ENCODE data around the gene URI1. TPM values are rescaled to one million over a fixed set of nuclear protein-coding genes. Genes with fewer than 3 reads are reported as not detected.
A peak's percentile ranks its signal among the peaks of the same experiment; 100 is the strongest.
"Not testable (repeated sequence)": the region's sequence is repeated elsewhere in the genome, so short reads cannot be mapped to it uniquely, and the experiment has no call there.

URI1 gene
- total and polyA plus RNA-seq, 2 experiments from 2014 or later: 16.2 to 58.1 TPM

- peak; percentile 80 for DNase-seq
- Histone ChIP-seq H3K27ac (peak overlapping the region; percentile 36), H3K9me3 (ENCODE audit: low read depth) (no peaks in the 10 kb centered on the region), H3F3A (ENCODE audit: insufficient read depth) (peaks cover 35% of the 10 kb centered on the region), H3K9me2 (ENCODE audit: insufficient read depth) (no peaks in the 10 kb centered on the region), H3K27me3 (replicated peaks; ENCODE audit: insufficient read depth) (no peaks in the 10 kb centered on the region), H3K36me3 (ENCODE audit: low read depth) (no peaks in the 10 kb centered on the region), H3K4me2 (ENCODE audit: unreplicated experiment) (peak overlapping the region; percentile 40), H3K9ac (no peak overlapping the region), H2AFZ (no peak overlapping the region), H3K4me1 (ENCODE audit: insufficient read depth) (peaks cover 38% of the 10 kb centered on the region), H3K4me3 (peak overlapping the region; percentile 36), H4K20me1 (ENCODE audit: insufficient read depth) (peaks cover 32% of the 10 kb centered on the region), H3K79me2 (ENCODE audit: insufficient read depth) (peaks cover 100% of the 10 kb centered on the region)
- no peak for TF ChIP-seq EZH2phosphoT487 (IDR thresholded peaks at IDR 0.05; ENCODE audit: insufficient read depth, low read depth)
- no peak for TF ChIP-seq EZH2 (IDR thresholded peaks at IDR 0.05; ENCODE audit: insufficient read depth, poor library complexity, severe bottlenecking)
- WGBS, 2 experiments (ENCODE audit: low coverage in 1 of 2, low lambda C conversion rate in 2 of 2, missing lambda C conversion rate in 2 of 2): 30 to 38% methylated on average over 4 of the region's 4 CpGs
- in situ Hi-C loops (cut with MboI): no loop called here
These were observed 23.5 kb downstream of the URI1 start for GRCh38 chr19:29965492-29965891.

- H3K4me2 ChIP-seq (ENCODE audit: unreplicated experiment): peak overlapping the region; percentile 40
- H2AFZ ChIP-seq; H3K9me2 ChIP-seq (ENCODE audit: insufficient read depth); H3K9ac ChIP-seq; DNase-seq; H3K9me3 ChIP-seq (ENCODE audit: low read depth); in situ Hi-C loops (cut with MboI); H3K36me3 ChIP-seq (ENCODE audit: low read depth); H3K27me3 ChIP-seq (replicated peaks; ENCODE audit: insufficient read depth): not testable (repeated sequence)
- WGBS, 2 experiments (ENCODE audit: low coverage in 1 of 2, low lambda C conversion rate in 2 of 2, missing lambda C conversion rate in 2 of 2): 54 to 69% methylated on average over 3 of the region's 3 CpGs
- H3K4me1 ChIP-seq (ENCODE audit: insufficient read depth): peaks cover 38% of the 10 kb centered on the region
- peaks cover 35% of the 10 kb centered on the region for H3F3A ChIP-seq (ENCODE audit: insufficient read depth)
- H4K20me1 ChIP-seq (ENCODE audit: insufficient read depth): peaks cover 38% of the 10 kb centered on the region
- peak overlapping the region; percentile 36 for H3K27ac ChIP-seq
- peak overlapping the region; percentile 36 for H3K4me3 ChIP-seq
- H3K79me2 ChIP-seq (ENCODE audit: insufficient read depth): peaks cover 100% of the 10 kb centered on the region
These were observed 24.1 kb downstream of the URI1 start for GRCh38 chr19:29966142-29966541.

DNA sequence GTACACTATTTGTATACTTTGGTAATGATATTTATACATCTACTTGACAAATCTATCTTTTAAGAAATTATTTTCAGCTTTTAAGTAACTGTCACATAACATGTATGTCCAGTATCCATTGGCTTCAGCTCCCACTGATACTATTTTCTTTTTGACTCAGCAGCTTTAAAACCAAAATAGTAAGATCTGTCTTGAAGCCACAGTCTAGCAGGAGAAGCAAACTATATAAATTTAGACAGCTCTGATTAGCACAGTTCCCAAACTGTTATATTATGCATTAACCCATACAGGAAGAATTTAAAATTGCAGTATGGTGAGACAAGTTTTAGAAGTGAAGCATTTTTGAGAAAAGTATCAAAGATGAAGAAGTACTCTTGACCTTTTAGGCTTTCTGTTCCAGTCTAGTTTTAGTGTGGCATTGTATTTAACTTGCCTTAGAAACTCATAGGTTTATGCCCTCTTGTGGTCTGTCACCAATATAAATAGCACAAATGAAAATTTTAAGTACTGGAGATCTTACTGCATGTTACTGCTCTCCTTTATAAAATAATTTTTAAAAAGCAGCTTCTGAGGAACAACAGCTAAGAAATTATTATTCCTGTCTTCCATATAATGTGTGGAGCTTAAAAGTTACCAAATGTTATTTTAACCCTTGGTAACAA, 24.7 kb downstream of the URI1 start:
- peaks cover 38% of the 10 kb centered on the region for H3K4me1 ChIP-seq (ENCODE audit: insufficient read depth)

DNA sequence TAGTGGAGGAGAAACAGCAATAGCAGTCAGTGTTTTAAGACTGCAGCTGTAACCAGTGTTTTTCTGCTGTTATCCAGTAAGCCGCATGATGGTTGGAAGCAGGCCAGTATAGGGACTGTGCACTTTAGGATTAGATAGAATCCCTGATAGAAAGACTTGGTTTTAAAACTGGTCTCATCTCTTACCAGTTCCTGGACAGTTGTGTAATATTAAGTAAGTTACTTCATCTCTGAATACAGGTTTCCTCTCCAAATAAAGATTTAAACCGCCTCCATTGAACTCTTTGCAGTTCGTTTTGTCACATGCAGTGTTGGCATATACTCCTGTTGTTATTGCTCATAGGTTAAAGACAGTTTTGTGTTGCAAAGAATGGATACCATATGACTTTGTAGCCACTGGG, 25.6 kb downstream of the URI1 start:
- H3K27me3 ChIP-seq (replicated peaks; ENCODE audit: insufficient read depth): no peaks in the 10 kb centered on the region
- peaks cover 39% of the 10 kb centered on the region for H4K20me1 ChIP-seq (ENCODE audit: insufficient read depth)
- in situ Hi-C loops (cut with MboI): no loop called here
- H3K79me2 ChIP-seq (ENCODE audit: insufficient read depth): peaks cover 100% of the 10 kb centered on the region
- no peak overlapping the region for H2AFZ ChIP-seq
- peak; percentile 78 for DNase-seq
- H3F3A ChIP-seq (ENCODE audit: insufficient read depth): peaks cover 35% of the 10 kb centered on the region
- peak overlapping the region; percentile 40 for H3K4me2 ChIP-seq (ENCODE audit: unreplicated experiment)
- H3K9me2 ChIP-seq (ENCODE audit: insufficient read depth): no peaks in the 10 kb centered on the region
- TF ChIP-seq EZH2 (IDR thresholded peaks at IDR 0.05; ENCODE audit: insufficient read depth, poor library complexity, severe bottlenecking) (no peak), EZH2phosphoT487 (IDR thresholded peaks at IDR 0.05; ENCODE audit: insufficient read depth, low read depth) (no peak)
- H3K9ac ChIP-seq: no peak overlapping the region
- WGBS, 2 experiments (ENCODE audit: low coverage in 1 of 2, low lambda C conversion rate in 2 of 2, missing lambda C conversion rate in 2 of 2): 14 to 24% methylated on average over 3 of the region's 3 CpGs
- peaks cover 38% of the 10 kb centered on the region for H3K4me1 ChIP-seq (ENCODE audit: insufficient read depth)
- no peak overlapping the region for H3K4me3 ChIP-seq
- no peaks in the 10 kb centered on the region for H3K36me3 ChIP-seq (ENCODE audit: low read depth)
- H3K27ac ChIP-seq: peak overlapping the region; percentile 46
- no peaks in the 10 kb centered on the region for H3K9me3 ChIP-seq (ENCODE audit: low read depth)

More for the DNA sequence above, 24.7 kb downstream of the URI1 start:
- Histone ChIP-seq H2AFZ (no peak overlapping the region), H3K4me3 (no peak overlapping the region), H3K27me3 (replicated peaks; ENCODE audit: insufficient read depth) (no peaks in the 10 kb centered on the region), H3K9ac (no peak overlapping the region), H3K79me2 (ENCODE audit: insufficient read depth) (peaks cover 100% of the 10 kb centered on the region), H3K9me3 (ENCODE audit: low read depth) (no peaks in the 10 kb centered on the region), H3F3A (ENCODE audit: insufficient read depth) (peaks cover 35% of the 10 kb centered on the region), H4K20me1 (ENCODE audit: insufficient read depth) (peaks cover 39% of the 10 kb centered on the region), H3K36me3 (ENCODE audit: low read depth) (no peaks in the 10 kb centered on the region), H3K9me2 (ENCODE audit: insufficient read depth) (no peaks in the 10 kb centered on the region), H3K27ac (peak overlapping the region; percentile 46), H3K4me2 (ENCODE audit: unreplicated experiment) (peak overlapping the region; percentile 40)
- TF ChIP-seq EZH2phosphoT487 (IDR thresholded peaks at IDR 0.05; ENCODE audit: insufficient read depth, low read depth) (no peak), EZH2 (IDR thresholded peaks at IDR 0.05; ENCODE audit: insufficient read depth, poor library complexity, severe bottlenecking) (no peak)
- in situ Hi-C loops (cut with MboI): no loop called here
- peak; percentile 48 for DNase-seq

DNA sequence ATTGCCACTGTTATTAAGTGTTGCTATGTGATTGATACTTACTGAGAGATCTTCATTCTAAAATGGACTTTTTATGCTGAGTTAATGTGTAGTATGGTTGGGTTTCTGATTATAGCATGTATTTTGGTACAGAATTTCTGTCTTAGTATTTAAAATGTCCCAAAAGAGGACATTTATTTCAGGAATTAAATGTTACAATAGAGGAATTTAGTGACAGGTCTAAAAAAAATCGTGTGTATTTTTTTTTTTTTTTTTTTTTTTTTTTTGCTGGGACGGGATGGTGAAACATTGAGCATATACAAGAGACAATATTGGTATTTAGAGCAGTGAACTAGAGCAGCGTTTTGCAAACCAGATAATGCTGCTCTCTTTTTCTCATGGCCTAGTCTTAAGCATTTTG, 27.9 kb downstream of the URI1 start:
- no peaks in the 10 kb centered on the region for H3K36me3 ChIP-seq (ENCODE audit: low read depth)
- H3K4me2 ChIP-seq (ENCODE audit: unreplicated experiment): no peak overlapping the region
- no peaks in the 10 kb centered on the region for H3K27me3 ChIP-seq (replicated peaks; ENCODE audit: insufficient read depth)
- no peak overlapping the region for H2AFZ ChIP-seq
- H3K4me1 ChIP-seq (ENCODE audit: insufficient read depth): peaks cover 35% of the 10 kb centered on the region
- DNase-seq: no peak
- H3K27ac ChIP-seq: no peak overlapping the region
- WGBS, 2 experiments (ENCODE audit: low coverage in 1 of 2, low lambda C conversion rate in 2 of 2, missing lambda C conversion rate in 2 of 2): 82 to 92% methylated on average over 3 of the region's 3 CpGs
- H3K79me2 ChIP-seq (ENCODE audit: insufficient read depth): peaks cover 100% of the 10 kb centered on the region
- in situ Hi-C loops (cut with MboI): no loop called here
- no peak overlapping the region for H3K9ac ChIP-seq
- H4K20me1 ChIP-seq (ENCODE audit: insufficient read depth): peaks cover 35% of the 10 kb centered on the region
- no peaks in the 10 kb centered on the region for H3K9me3 ChIP-seq (ENCODE audit: low read depth)
- TF ChIP-seq EZH2 (IDR thresholded peaks at IDR 0.05; ENCODE audit: insufficient read depth, poor library complexity, severe bottlenecking) (no peak), EZH2phosphoT487 (IDR thresholded peaks at IDR 0.05; ENCODE audit: insufficient read depth, low read depth) (no peak)
- no peaks in the 10 kb centered on the region for H3K9me2 ChIP-seq (ENCODE audit: insufficient read depth)
- peaks cover 33% of the 10 kb centered on the region for H3F3A ChIP-seq (ENCODE audit: insufficient read depth)
- no peak overlapping the region for H3K4me3 ChIP-seq

Data from GM23248 (cell line).